DMS114 treated with DMSO at 0.1 percent for 48 hours (cell line): ENCODE data around the gene HMGA1.

ENCODE experiments used
- DNase-seq: peaks from one replicate; lab custom pipeline; 2025; ENCODE audit not compliant: unreplicated experiment; lab: John Stamatoyannopoulos, UW

HMGA1 gene

GRCh38 chr6:34223956-34224940 lies 12.4 kb upstream of the HMGA1 start:
- peak; percentile 79 for DNase-seq

GRCh38 chr6:34225551-34225950 lies 11.1 kb upstream of the HMGA1 start:
- no peak for DNase-seq

GRCh38 chr6:34226066-34226465 lies 10.6 kb upstream of the HMGA1 start:
- no peak for DNase-seq

GRCh38 chr6:34226731-34227586 lies 9.7 kb upstream of the HMGA1 start:
- no peak for DNase-seq

- no peak for DNase-seq
Measured at GRCh38 chr6:34227761-34228421, 8.8 kb upstream of the HMGA1 start.

GRCh38 chr6:34229877-34230276 lies 6.8 kb upstream of the HMGA1 start:
- no peak for DNase-seq

- no peak for DNase-seq
Measured at GRCh38 chr6:34230653-34231371, 5.9 kb upstream of the HMGA1 start.

- no peak for DNase-seq
Measured at GRCh38 chr6:34231566-34232336, 4.9 kb upstream of the HMGA1 start.

- DNase-seq: no peak
Measured at GRCh38 chr6:34232901-34233300, 3.8 kb upstream of the HMGA1 start.

GRCh38 chr6:34233867-34234266 lies 2.8 kb upstream of the HMGA1 start:
- no peak for DNase-seq

DNA sequence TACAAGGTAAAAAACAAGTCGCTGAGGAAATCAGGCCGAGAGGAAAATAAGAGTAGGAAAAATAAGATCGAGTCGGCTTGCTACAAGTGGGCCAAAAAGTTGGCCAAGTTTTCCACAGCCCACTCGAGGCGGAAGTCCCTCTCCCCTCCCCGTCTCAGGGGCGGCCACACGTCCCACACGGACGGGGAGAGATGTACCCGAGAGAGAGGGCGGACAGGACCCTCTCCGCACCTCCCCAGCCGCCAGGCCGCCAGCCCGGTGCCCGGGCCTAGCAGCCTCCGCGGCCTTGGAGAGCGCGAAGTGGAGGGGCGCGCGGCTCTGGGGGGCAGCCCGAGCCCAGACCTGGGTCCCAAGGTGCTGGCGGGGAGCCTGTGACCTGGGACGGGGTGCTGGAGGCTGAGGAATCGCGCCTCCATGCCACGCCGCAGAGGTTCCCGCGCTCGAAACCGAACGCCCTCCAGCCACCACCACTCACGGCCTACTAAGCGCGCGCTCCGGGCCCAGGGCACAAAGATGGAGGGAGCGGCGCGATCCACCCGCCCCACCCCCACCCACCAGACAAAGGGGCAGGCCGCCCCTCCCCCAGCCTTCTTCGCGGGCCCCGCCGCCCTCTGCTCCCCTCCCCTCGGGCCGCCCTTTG lies 1.9 kb upstream of the HMGA1 start:
- no peak for DNase-seq

DNA sequence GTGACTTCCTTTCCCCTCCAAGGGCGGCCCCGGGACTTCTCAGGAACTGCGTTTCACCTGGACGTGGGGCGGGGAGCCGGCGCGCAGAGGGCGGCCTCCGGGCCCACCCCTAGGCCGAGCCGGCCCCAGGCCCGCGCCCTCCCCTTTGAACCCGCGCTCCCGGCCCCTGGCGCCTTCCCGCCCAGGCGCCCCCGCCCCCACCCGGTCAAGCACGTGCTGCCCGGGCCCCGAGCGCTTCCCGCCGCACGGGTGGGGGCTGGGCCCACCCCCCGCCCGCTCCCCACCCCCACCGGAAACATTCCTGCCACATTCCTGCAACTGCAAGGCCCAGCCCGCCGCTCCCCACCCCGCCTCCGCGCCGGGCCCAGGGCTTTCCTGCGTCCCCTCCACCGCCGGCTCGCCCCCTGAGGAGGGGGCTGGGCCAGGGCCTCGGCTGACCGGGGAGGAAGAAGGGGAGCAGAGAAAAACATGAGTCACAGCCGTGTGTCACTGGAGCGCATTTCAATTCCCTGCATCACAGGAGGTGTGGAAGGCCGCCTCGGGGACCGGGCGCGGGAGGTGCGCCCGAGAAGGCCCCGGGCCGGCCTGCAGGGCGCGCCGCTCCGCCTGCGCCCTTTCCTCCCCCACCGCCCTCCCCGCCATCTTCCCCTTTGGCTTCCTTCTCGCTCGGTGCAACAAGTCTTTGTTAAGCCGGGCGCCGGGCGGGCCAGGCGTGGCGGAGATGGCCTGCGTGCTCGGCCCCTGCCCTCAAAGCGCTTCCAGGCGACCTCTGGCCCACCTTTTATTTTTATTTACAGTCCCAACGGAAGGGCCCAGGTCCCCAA lies 1.2 kb upstream of the HMGA1 start:
- no peak for DNase-seq

GRCh38 chr6:34236131-34236442 lies 586 bp upstream of the HMGA1 start:
- DNase-seq: no peak

GRCh38 chr6:34237316-34237721 lies 646 bp downstream of the HMGA1 start:
- no peak for DNase-seq

DNA sequence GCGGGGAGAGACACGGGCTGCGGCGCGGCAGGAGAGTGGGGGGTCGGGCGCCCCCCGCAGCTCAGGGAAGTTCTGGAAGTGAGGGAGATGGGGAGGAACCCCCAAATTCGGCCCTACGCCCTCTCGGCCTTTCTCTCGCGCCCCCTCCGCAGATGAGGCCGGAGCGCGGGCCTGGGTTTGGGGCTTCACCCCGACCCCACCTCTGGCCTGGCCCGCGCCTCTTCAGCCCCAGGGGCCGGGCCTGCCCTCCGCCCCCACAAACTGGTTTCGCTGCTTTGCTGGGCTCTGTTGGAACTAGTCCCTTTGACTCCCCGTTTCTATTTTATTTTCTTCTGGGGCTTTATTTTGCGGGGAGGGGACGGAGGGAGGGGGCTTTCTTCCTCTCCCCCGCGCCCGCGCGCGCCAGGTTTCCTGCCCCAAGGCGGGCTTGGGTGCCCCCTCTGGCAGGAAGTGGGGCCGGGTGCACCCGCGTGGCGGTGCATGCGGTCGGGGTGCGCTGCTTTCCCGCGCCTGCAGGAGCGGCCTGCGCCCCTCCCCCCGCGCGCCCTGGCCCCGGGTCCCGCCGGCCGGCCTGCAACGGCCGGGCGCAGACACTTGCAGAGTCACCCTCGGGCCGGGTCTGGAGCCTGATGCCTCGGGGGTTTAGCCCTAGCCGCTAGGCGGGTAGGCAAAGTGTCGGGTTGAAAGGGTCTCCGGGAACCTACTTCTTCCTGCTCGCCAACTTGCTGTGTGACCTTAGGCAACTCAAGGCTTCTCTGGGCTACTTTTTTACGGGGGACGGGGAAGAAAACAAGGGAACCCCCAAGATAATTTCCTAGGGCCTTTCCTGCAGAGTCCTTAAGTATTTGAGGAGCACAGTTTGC lies 1.3 kb downstream of the HMGA1 start:
- peak; percentile 30 for DNase-seq

DNA sequence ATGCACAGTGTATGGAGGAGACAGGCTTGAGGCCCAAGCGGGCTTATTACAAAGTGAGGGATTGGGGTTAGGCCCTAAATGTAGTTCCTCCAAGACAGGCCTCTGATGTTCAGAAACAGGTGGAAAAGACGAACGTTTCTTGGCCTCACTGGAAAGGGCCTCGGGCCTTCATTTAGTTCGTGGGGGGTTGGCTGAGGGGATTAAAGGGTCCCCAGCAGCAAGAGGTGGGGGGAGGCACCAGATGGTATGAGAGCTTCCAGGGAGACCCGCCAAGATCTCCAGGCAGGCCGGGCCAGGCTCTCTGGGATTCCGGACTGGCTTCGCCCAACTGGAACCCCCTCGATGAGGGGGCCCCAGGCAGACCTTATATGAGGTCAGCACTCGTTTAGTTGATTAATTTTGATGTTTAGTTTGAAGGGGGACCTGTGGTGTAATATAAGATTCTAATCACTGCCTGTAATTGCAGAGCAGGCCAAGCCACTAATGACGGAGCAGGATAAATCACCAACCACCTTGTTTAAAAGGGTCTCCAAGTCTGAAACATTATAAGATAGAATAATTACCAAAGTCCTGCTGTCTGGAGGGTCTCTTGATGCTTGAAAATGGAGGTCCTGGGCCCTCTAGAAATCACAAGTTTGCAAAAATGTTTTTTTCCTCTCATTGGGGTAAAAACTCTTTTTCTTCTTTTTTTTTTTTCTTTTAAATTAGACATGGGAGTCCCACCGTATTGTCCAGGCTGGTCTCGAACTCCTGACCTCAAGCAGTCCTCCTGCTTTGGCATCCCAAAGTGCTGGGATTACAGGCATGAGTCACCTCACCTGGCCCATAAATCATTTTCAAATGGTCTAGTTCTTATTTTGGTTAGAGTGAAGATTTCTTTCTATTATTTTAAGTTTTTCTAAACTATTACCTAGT lies 2.2 kb downstream of the HMGA1 start:
- no peak for DNase-seq

DNA sequence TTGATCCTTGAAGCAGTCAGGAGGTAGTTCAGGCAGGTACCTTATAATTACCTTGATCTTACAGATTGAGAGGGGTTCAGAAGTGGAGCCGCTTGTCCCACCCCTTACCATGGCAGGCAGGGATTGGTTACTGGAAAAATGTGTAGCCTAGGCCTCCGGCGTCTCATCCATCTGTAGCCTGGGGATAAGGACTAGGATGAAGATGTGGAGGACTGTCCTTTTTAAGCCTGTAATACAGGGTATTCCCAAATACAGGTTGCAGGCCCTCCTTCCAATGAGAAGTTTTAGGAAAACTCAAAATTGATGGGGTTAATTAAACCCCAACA lies 2.8 kb downstream of the HMGA1 start:
- DNase-seq: no peak
